Measurements from ENCODE around the gene COPS4.

COPS4 gene

DNA sequence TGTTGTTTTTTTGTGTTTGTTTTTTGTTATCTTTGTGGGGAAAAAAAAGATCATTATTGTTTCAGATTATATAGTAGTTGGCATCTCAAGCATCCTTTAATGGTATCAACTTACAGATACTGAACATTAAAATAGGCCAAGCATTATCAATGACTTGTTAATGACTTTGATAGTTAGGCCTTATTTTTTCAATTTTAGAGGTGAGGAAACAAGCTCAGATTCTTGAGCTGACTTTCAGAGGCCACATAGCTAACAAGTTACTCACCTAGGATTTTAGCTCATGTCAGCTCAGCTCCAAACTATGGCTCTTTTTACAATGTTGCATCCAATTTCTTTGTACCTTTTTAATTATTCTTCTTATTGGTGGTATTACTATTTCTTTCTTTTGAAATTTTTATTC lies 80.0 kb downstream of the COPS4 start:
- Histone ChIP-seq H3K9ac (ENCODE audit: low read depth, low read length) (no peak overlapping the region), H3K9me3 (ENCODE audit: control insufficient read depth, insufficient read depth, low read length) (no peaks in the 10 kb centered on the region), H3K36me3 (ENCODE audit: control insufficient read depth, insufficient read depth, low read length) (no peaks in the 10 kb centered on the region), H3K4me3 (ENCODE audit: low read depth, low read length) (no peak overlapping the region), H3K27me3 (ENCODE audit: control insufficient read depth, insufficient read depth, low read length) (peaks cover 2% of the 10 kb centered on the region), H3K4me1 (ENCODE audit: control insufficient read depth, insufficient read depth, low read length) (peaks cover 13% of the 10 kb centered on the region)

- Histone ChIP-seq H3K4me3 (ENCODE audit: low read depth, low read length) (no peak overlapping the region), H3K27me3 (ENCODE audit: control insufficient read depth, insufficient read depth, low read length) (no peaks in the 10 kb centered on the region), H3K36me3 (ENCODE audit: control insufficient read depth, insufficient read depth, low read length) (no peaks in the 10 kb centered on the region), H3K9me3 (ENCODE audit: control insufficient read depth, insufficient read depth, low read length) (no peaks in the 10 kb centered on the region), H3K9ac (ENCODE audit: low read depth, low read length) (no peak overlapping the region), H3K4me1 (ENCODE audit: control insufficient read depth, insufficient read depth, low read length) (peaks cover 10% of the 10 kb centered on the region)
These were observed 80.8 kb downstream of the COPS4 start for GRCh38 chr4:83115656-83116285.

DNA sequence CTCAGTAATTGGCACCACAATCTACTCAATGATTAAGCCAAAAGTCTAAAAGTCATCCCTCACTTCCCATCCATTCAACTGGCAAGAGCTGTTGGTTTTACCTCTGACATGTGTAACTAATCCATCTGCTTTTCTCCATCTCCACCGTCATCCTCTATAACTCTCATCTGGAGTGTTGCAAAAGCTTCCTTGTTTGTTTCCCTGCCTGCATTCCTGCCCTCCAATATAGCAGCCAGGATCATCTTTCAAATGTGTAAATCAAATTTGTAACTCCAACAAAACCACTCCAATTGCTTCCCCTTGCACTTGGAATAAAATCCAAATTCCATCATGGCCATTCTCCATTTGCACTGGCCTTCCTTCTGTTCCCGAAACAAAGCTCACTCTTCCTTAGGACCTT lies 83.9 kb downstream of the COPS4 start:
- Histone ChIP-seq H3K9ac (ENCODE audit: low read depth, low read length) (no peak overlapping the region), H3K4me3 (ENCODE audit: low read depth, low read length) (no peak overlapping the region), H3K27me3 (ENCODE audit: control insufficient read depth, insufficient read depth, low read length) (no peaks in the 10 kb centered on the region), H3K36me3 (ENCODE audit: control insufficient read depth, insufficient read depth, low read length) (no peaks in the 10 kb centered on the region), H3K9me3 (ENCODE audit: control insufficient read depth, insufficient read depth, low read length) (no peaks in the 10 kb centered on the region), H3K4me1 (ENCODE audit: control insufficient read depth, insufficient read depth, low read length) (peaks cover 10% of the 10 kb centered on the region)

GRCh38 chr4:83121246-83121645 lies 86.3 kb downstream of the COPS4 start:
- no peak overlapping the region for H3K4me3 ChIP-seq (ENCODE audit: low read depth, low read length)
- H3K4me1 ChIP-seq (ENCODE audit: control insufficient read depth, insufficient read depth, low read length), result peaks cover 2% of the 10 kb centered on the region
- no peaks in the 10 kb centered on the region for H3K9me3 ChIP-seq (ENCODE audit: control insufficient read depth, insufficient read depth, low read length)
- H3K9ac ChIP-seq (ENCODE audit: low read depth, low read length), result no peak overlapping the region
- no peaks in the 10 kb centered on the region for H3K27me3 ChIP-seq (ENCODE audit: control insufficient read depth, insufficient read depth, low read length)
- no peaks in the 10 kb centered on the region for H3K36me3 ChIP-seq (ENCODE audit: control insufficient read depth, insufficient read depth, low read length)

GRCh38 chr4:83124111-83124780 lies 89.3 kb downstream of the COPS4 start:
- Histone ChIP-seq H3K4me1 (ENCODE audit: control insufficient read depth, insufficient read depth, low read length) (no peaks in the 10 kb centered on the region), H3K9me3 (ENCODE audit: control insufficient read depth, insufficient read depth, low read length) (no peaks in the 10 kb centered on the region), H3K36me3 (ENCODE audit: control insufficient read depth, insufficient read depth, low read length) (no peaks in the 10 kb centered on the region), H3K4me3 (ENCODE audit: low read depth, low read length) (no peak overlapping the region), H3K27me3 (ENCODE audit: control insufficient read depth, insufficient read depth, low read length) (no peaks in the 10 kb centered on the region), H3K9ac (ENCODE audit: low read depth, low read length) (no peak overlapping the region)
